ENCODE data around the gene CCN6. TPM values are rescaled to one million over a fixed set of nuclear protein-coding genes. Genes with fewer than 3 reads are reported as not detected.

CCN6 gene
- 0.72 TPM in 1 of 2 replicates, not detected in the other for total RNA-seq

GRCh38 chr6:112054001-112054400 lies at the start of gene CCN6:
CCN6 (plus strand) TSS chr6:112054104; CDS start chr6:112054358, 254 bp downstream.

GRCh38 chr6:112087136-112087911 lies 33.4 kb downstream of the CCN6 start, which contains the start of the genes FAM229B and TUBE1:
FAM229B (plus strand) TSS chr6:112087591; CDS start chr6:112099284, 11,693 bp downstream.
TUBE1 (minus strand) TSS chr6:112087482; CDS start chr6:112087434, 48 bp downstream.

Other genes starting within 250 kb of the CCN6 start
- gene FYN, start 180.7 kb upstream of the CCN6 start, total RNA-seq = 26.4 and 62.2 TPM in 2 replicates
- 20.0 and 26.2 TPM in 2 replicates for gene TUBE1, start 33.4 kb downstream of the CCN6 start, total RNA-seq
- 7.2 and 12.1 TPM in 2 replicates for gene FAM229B, start 33.5 kb downstream of the CCN6 start, total RNA-seq
- 0.64 and 1.4 TPM in 2 replicates for gene LAMA4, start 200.5 kb downstream of the CCN6 start, total RNA-seq

All from tracheal epithelial cell (primary cell).